H1 (cell line): Measurements from ENCODE around the gene NDUFA3. TPM values are rescaled to one million over a fixed set of nuclear protein-coding genes. Genes with fewer than 3 reads are reported as not detected.

Experiments used
- CTCF ChIA-PET: fragments of 300-600 bp; sonication (Branson Sonifier 250); formaldehyde crosslinking; loops from one replicate; lab custom pipeline; 2021; ENCODE audit not compliant: partially characterized antibody; lab: Charles Lee
- POLR2A ChIA-PET: fragments of 300-600 bp; sonication (Branson Sonifier 250); formaldehyde crosslinking; loops from one replicate; lab custom pipeline; 2021; ENCODE audit warnings: inconsistent platforms; ENCODE audit not compliant: partially characterized antibody; lab: Charles Lee
- DNase-seq, 2 experiments: peaks; one replicate each; pipeline versions ENCODE4 v3.0.0 to v3.0.0-alpha.2; 2010 to 2022; ENCODE audit warnings: low spot score in 2 of 2, low read depth in 1 of 2, mixed read lengths in 1 of 2
- FAIRE-seq: peaks from 2 replicates; lab custom pipeline; 2011; peaks lifted over from hg19 to GRCh38; lab: Jason Lieb, UNC
- H2AFZ ChIP-seq: 2 replicates; pipeline ENCODE4 v1.8.1; 2012; ENCODE audit warnings: low read length, inconsistent platforms
- H2AK5ac ChIP-seq: 2 replicates; pipeline ENCODE4 v1.6.1; 2013; ENCODE audit warnings: low read depth, low read length
- H2BK120ac ChIP-seq: replicated peaks from 2 replicates; pipeline ENCODE3; 2013; ENCODE audit warnings: low read depth, low read length, inconsistent platforms
- H2BK12ac ChIP-seq: 2 replicates; pipeline ENCODE4 v1.6.1; 2013; ENCODE audit warnings: low read depth, low read length
- H2BK15ac ChIP-seq: 2 replicates; pipeline ENCODE4 v1.6.1; 2013; ENCODE audit warnings: low read length
- H2BK20ac ChIP-seq: 2 replicates; pipeline ENCODE4 v1.6.1; 2013; ENCODE audit warnings: low read length
- H2BK5ac ChIP-seq: 2 replicates; pipeline ENCODE4 v1.6.1; 2013; ENCODE audit warnings: low read depth, low read length
- H3K14ac ChIP-seq: 2 replicates; pipeline ENCODE4 v1.6.1; 2013; ENCODE audit warnings: inconsistent platforms; ENCODE audit not compliant: insufficient read length
- H3K18ac ChIP-seq: 2 replicates; pipeline ENCODE4 v1.6.1; 2013; ENCODE audit warnings: low read length; ENCODE audit errors: extremely low read depth
- H3K23ac ChIP-seq: 2 replicates; pipeline ENCODE4 v1.6.1; 2013; ENCODE audit warnings: inconsistent platforms; ENCODE audit not compliant: insufficient read length
- H3K23me2 ChIP-seq: 2 replicates; pipeline ENCODE4 v1.6.1; 2013; ENCODE audit warnings: low read depth, low read length
- H3K27ac ChIP-seq: 2 replicates; pipeline ENCODE4 v1.6.1; 2011; ENCODE audit warnings: low read depth, low read length, inconsistent platforms
- H3K27me3 ChIP-seq, 4 experiments: replicated peaks in 1 of 4; 1 replicate in 1 of 4; 2 replicates in 3 of 4; pipeline versions ENCODE4 v1.6.1 to v1.8.1; 2011 to 2013; ENCODE audit warnings: low read length in 3 of 4, mild to moderate bottlenecking in 3 of 4, inconsistent platforms in 2 of 4, mixed read lengths in 2 of 4, moderate library complexity in 1 of 4; ENCODE audit not compliant: control insufficient read depth in 3 of 4, insufficient read depth in 3 of 4; ENCODE audit errors: extremely low read depth in 1 of 4
- H3K36me3 ChIP-seq, 4 experiments: 2 replicates each; pipeline versions ENCODE4 v1.6.1 to v1.8.1; 2011 to 2013; ENCODE audit warnings: mild to moderate bottlenecking in 4 of 4, low read length in 3 of 4, moderate library complexity in 2 of 4, control low read depth in 1 of 4, inconsistent platforms in 1 of 4; ENCODE audit not compliant: insufficient read depth in 4 of 4, control insufficient read depth in 2 of 4
- H3K4ac ChIP-seq: replicated peaks from 2 replicates; pipeline ENCODE3; 2013; ENCODE audit warnings: low read length, low read depth, mixed read lengths, inconsistent platforms; ENCODE audit not compliant: insufficient read length
- H3K4me1 ChIP-seq, 4 experiments: replicated peaks in 1 of 4; 1 replicate in 1 of 4; 2 replicates in 3 of 4; pipeline versions ENCODE4 v1.6.1 to v1.8.1; 2011 to 2013; ENCODE audit warnings: low read length in 3 of 4, inconsistent platforms in 2 of 4, mixed read lengths in 1 of 4; ENCODE audit not compliant: insufficient read depth in 4 of 4, control insufficient read depth in 3 of 4
- H3K4me2 ChIP-seq, 2 experiments: 2 replicates each; pipeline versions ENCODE4 v1.6.1 to v1.8.1; 2011 to 2013; ENCODE audit warnings: low read depth in 2 of 2, low read length in 2 of 2, control low read depth in 1 of 2, inconsistent platforms in 1 of 2, mild to moderate bottlenecking in 1 of 2; ENCODE audit not compliant: insufficient read depth in 1 of 2
- H3K4me3 ChIP-seq, 4 experiments: fragments of 200-600, 300-600 bp in 1 of 4; sonication (generic), shearing (Covaris generic), sonication (Bioruptor Twin) in 1 of 4; 2 replicates each; pipeline versions ENCODE4 v1.5.1 to v1.8.1; 2011 to 2016; ENCODE audit warnings: low read length in 4 of 4, low read depth in 3 of 4, control low read depth in 2 of 4, inconsistent platforms in 2 of 4, mild to moderate bottlenecking in 2 of 4, mixed read lengths in 1 of 4, moderate library complexity in 1 of 4; ENCODE audit not compliant: insufficient read depth in 2 of 4; ENCODE audit errors: extremely low read depth in 1 of 4
- H3K56ac ChIP-seq: replicated peaks from 2 replicates; pipeline ENCODE3; 2013; ENCODE audit warnings: low read depth, mild to moderate bottlenecking, mixed read lengths, low read length, inconsistent platforms; ENCODE audit not compliant: insufficient read length
- H3K79me1 ChIP-seq: 2 replicates; pipeline ENCODE4 v1.6.1; 2013; ENCODE audit warnings: low read depth, low read length, control low read depth
- H3K79me2 ChIP-seq, 2 experiments: 2 replicates each; pipeline versions ENCODE4 v1.6.1 to v1.8.1; 2012 to 2013; ENCODE audit warnings: low read length in 2 of 2, mild to moderate bottlenecking in 2 of 2, inconsistent platforms in 1 of 2; ENCODE audit not compliant: insufficient read depth in 2 of 2, control insufficient read depth in 1 of 2
- H3K9ac ChIP-seq, 4 experiments: replicated peaks in 1 of 4; 1 replicate in 1 of 4; 2 replicates in 3 of 4; pipeline versions ENCODE4 v1.6.1 to v1.8.1; 2011 to 2013; ENCODE audit warnings: low read depth in 3 of 4, low read length in 3 of 4, control low read depth in 2 of 4, mild to moderate bottlenecking in 2 of 4, moderate library complexity in 2 of 4, inconsistent platforms in 1 of 4; ENCODE audit errors: extremely low read depth in 1 of 4
- H3K9me3 ChIP-seq, 2 experiments: 2 replicates each; pipeline versions ENCODE4 v1.6.1 to v1.8.1; 2012 to 2013; ENCODE audit warnings: mild to moderate bottlenecking in 2 of 2, moderate library complexity in 2 of 2, control low read depth in 1 of 2, inconsistent platforms in 1 of 2, low read depth in 1 of 2, low read length in 1 of 2, mixed read lengths in 1 of 2; ENCODE audit not compliant: insufficient read depth in 2 of 2
- H4K20me1 ChIP-seq, 2 experiments: replicated peaks in 1 of 2; 2 replicates each; pipeline versions ENCODE3 to v1.8.1; 2011 to 2013; ENCODE audit warnings: inconsistent platforms in 2 of 2, low read length in 2 of 2, mild to moderate bottlenecking in 1 of 2; ENCODE audit not compliant: insufficient read depth in 2 of 2, control insufficient read depth in 1 of 2
- H4K5ac ChIP-seq: 2 replicates; pipeline ENCODE4 v1.6.1; 2013; ENCODE audit warnings: low read length, low read depth, mixed read lengths, inconsistent platforms; ENCODE audit not compliant: insufficient read length
- H4K8ac ChIP-seq: 2 replicates; pipeline ENCODE4 v1.8.0; 2013; ENCODE audit warnings: mild to moderate bottlenecking, moderate library complexity, low read length, inconsistent platforms; ENCODE audit not compliant: insufficient read depth; ENCODE audit errors: extremely low read depth
- H4K91ac ChIP-seq: replicated peaks from 2 replicates; pipeline ENCODE3; 2013; ENCODE audit warnings: low read length, mixed read lengths, inconsistent platforms; ENCODE audit not compliant: insufficient read length
- ASH2L ChIP-seq: fragments of 200-600, 300-600 bp; sonication (generic); IDR thresholded peaks from one replicate; pipeline ENCODE4 v1.7.1; 2017; ENCODE audit warnings: low read length
- BACH1 ChIP-seq: IDR thresholded peaks from 2 replicates; pipeline ENCODE4 v1.6.1; 2012; ENCODE audit warnings: low read length, improper control_type of control experiment
- EGR1 ChIP-seq: IDR thresholded peaks from 2 replicates; pipeline ENCODE4 v1.6.1; 2011; ENCODE audit warnings: low read depth, low read length, borderline replicate concordance
- JUND ChIP-seq: IDR thresholded peaks from 2 replicates; pipeline ENCODE4 v1.6.1; 2011; ENCODE audit warnings: mild to moderate bottlenecking, improper control_type of control experiment, low read length
- MAFK ChIP-seq: IDR thresholded peaks from 2 replicates; pipeline ENCODE4 v1.6.1; 2012; ENCODE audit warnings: low read depth, mild to moderate bottlenecking, improper control_type of control experiment, low read length
- PHF8 ChIP-seq: fragments of 200-600 bp; sonication (generic); conservative IDR thresholded peaks from 2 replicates; pipeline ENCODE4 v1.7.1; 2012; ENCODE audit warnings: low read depth, mild to moderate bottlenecking, inconsistent platforms, low read length, moderate library complexity
- POLR2A ChIP-seq, 2 experiments: IDR thresholded peaks; 1 replicate in 1 of 2; 2 replicates in 1 of 2; pipeline ENCODE4 v1.6.1; 2011; ENCODE audit warnings: low read depth in 2 of 2, low read length in 2 of 2, mild to moderate bottlenecking in 2 of 2; ENCODE audit errors: control extremely low read depth in 1 of 2
- RAD21 ChIP-seq, 2 experiments: IDR thresholded peaks in 1 of 2; conservative IDR thresholded peaks in 1 of 2; 2 replicates each; pipeline ENCODE4 v1.6.1; 2011; ENCODE audit warnings: low read depth in 2 of 2, low read length in 2 of 2, improper control_type of control experiment in 1 of 2, inconsistent platforms in 1 of 2, mild to moderate bottlenecking in 1 of 2, moderate library complexity in 1 of 2
- SIRT6 ChIP-seq: IDR thresholded peaks from one replicate; pipeline ENCODE4 v1.7.1; 2012; ENCODE audit warnings: low read length, inconsistent platforms
- SP1 ChIP-seq: IDR thresholded peaks from 2 replicates; pipeline ENCODE4 v1.6.1; 2011; ENCODE audit warnings: low read depth, low read length
- SUZ12 ChIP-seq: fragments of 200-600 bp; sonication (generic); IDR thresholded peaks from 2 replicates; pipeline ENCODE4 v1.6.1; 2012; ENCODE audit warnings: mild to moderate bottlenecking, inconsistent platforms, low read length, moderate library complexity, mixed read lengths
- TAF7 ChIP-seq: optimal IDR thresholded peaks from 2 replicates; pipeline ENCODE3; 2011; ENCODE audit warnings: low read depth, mild to moderate bottlenecking, inconsistent platforms, low read length, moderate library complexity, borderline replicate concordance
- TBP ChIP-seq: IDR thresholded peaks from 2 replicates; pipeline ENCODE4 v1.6.1; 2011; ENCODE audit warnings: low read depth, low read length, improper control_type of control experiment
- WGBS, 2 experiments: shearing (Covaris generic) in 1 of 2; methylation state at CpG; one replicate each; pipeline versions ENCODE4 v1.1.6 to v1.1.7; 2013 to 2015; ENCODE audit warnings: low lambda C conversion rate in 2 of 2, mixed read lengths in 2 of 2, inconsistent platforms in 1 of 2, low coverage in 1 of 2, missing lambda C conversion rate in 1 of 2; ENCODE audit not compliant: insufficient replicate concordance in 2 of 2, insufficient coverage in 1 of 2, insufficient read length in 1 of 2; ENCODE audit errors: extremely low coverage in 1 of 2, missing lambda C conversion rate in 1 of 2; 5-methylcytosine and 5-hydroxymethylcytosine counted together
- polyA plus RNA-seq, 7 experiments: library from polyadenylated mRNA; depleted of rRNA in 3 of 7; stranded (reverse) in 5 of 7; unstranded in 2 of 7; fragments of >200 nt in 5 of 7; fragments of 200-250 nt in 2 of 7; gene quantifications; 1 replicate in 5 of 7; 2 replicates in 1 of 7; 4 replicates in 1 of 7; pipeline versions ENCODE4 v1.2.1 to v1.2.3, GENCODE V29; 2011 to 2013; ENCODE audit warnings: missing spikeins in 2 of 7, mixed read lengths in 2 of 7
- total RNA-seq: library from RNA; stranded (reverse); fragmentation: NEBNext Ultra II Directional; extraction: Animal tissue kit (Norgen Biotek cat#: 25700); gene quantifications from 2 replicates; pipeline ENCODE4 v1.2.1, GENCODE V29; 2021
- TF ChIP-seq, protein P1 (sequence below): IDR thresholded peaks from 2 replicates; pipeline ENCODE4 v1.6.1; 2012; ENCODE audit warnings: inconsistent platforms

The NDUFA3 gene
- total and polyA plus RNA-seq, 2 of the 8 experiments (the other 6 are each of a cell fraction or from before 2014, with no cell fraction given) = 175 to 208 TPM

DNA sequence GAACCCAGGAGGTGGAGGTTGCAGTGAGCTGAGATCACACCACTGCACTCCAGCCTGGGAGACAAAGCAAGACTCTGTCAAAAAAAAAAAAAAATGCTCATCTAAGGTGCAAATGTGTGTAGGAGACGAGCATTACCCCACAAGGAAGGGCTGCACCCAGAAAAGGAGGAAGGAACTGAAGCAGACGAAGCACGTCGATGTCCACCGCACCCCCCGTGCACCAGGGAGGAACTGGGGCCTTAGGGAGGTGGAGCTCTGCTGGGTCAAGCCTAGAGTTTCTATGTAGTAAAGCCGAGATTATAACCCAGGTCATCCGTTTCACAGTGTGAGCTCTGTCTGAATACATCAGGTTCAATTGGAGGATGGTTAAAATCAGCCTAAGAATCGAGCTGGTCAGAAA, 40.0 kb upstream of the NDUFA3 start:
- FAIRE-seq (no peak), DNase-seq (no peak)
- Histone ChIP-seq H4K20me1 (no peaks in the 10 kb centered on the region), H3K79me2 (no peaks in the 10 kb centered on the region), H3K56ac (no peak overlapping the region), H2BK15ac (no peak overlapping the region), H3K4me3 (no peak overlapping the region), H2BK5ac (no peak overlapping the region), H3K18ac (no peak overlapping the region), H4K5ac (no peak overlapping the region), H3K27ac (no peak overlapping the region), H3K4me2 (no peak overlapping the region), H2AK5ac (no peak overlapping the region), H3K4ac (no peak overlapping the region), H3K4me1 (no peaks in the 10 kb centered on the region), H2BK120ac (no peak overlapping the region), H3K14ac (no peak overlapping the region), H3K27me3 (no peaks in the 10 kb centered on the region), H3K23ac (no peak overlapping the region), H3K23me2 (no peaks in the 10 kb centered on the region), H4K91ac (no peak overlapping the region), H3K36me3 (no peaks in the 10 kb centered on the region), H4K8ac (no peak overlapping the region), H2BK20ac (no peak overlapping the region), H2BK12ac (no peak overlapping the region), H3K9ac (no peak overlapping the region), H3K79me1 (no peaks in the 10 kb centered on the region), H3K9me3 (no peaks in the 10 kb centered on the region), H2AFZ (no peak overlapping the region)
- WGBS, 2 experiments = 83% methylated on average over 5 of the region's 9 CpGs; no CpG with 5 or more reads in 1 of the 2 experiments
- ChIA-PET CTCF (no interaction called here), POLR2A (interaction anchor here (0.6 to 1.2 kb wide), 4 partner anchors 9 to 81 kb away, joined by 3 to 5 read pairs (median 4); no protein-coding TSS in a partner anchor)
- TF ChIP-seq TBP (no peak), SP1 (no peak), RAD21 (IDR thresholded peaks at IDR 0.05 in 1 of 2, conservative IDR thresholded peaks at IDR 0.05 in 1 of 2; ENCODE audit: low read depth in 2 of 2, low read length in 2 of 2) (no peak), SIRT6 (no peak), MAFK (no peak), TAF7 (no peak), ASH2L (no peak), BACH1 (no peak), PHF8 (no peak), POLR2A (IDR thresholded peaks at IDR 0.05; ENCODE audit: control extremely low read depth in 1 of 2, low read depth in 2 of 2, low read length in 2 of 2) (no peak), JUND (no peak), SUZ12 (no peak), EGR1 (no peak)
- TF ChIP-seq, protein P1, sequence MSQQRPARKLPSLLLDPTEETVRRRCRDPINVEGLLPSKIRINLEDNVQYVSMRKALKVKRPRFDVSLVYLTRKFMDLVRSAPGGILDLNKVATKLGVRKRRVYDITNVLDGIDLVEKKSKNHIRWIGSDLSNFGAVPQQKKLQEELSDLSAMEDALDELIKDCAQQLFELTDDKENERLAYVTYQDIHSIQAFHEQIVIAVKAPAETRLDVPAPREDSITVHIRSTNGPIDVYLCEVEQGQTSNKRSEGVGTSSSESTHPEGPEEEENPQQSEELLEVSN = no peak
